ENCODE data around the gene GALNT14.

The GALNT14 gene

DNA sequence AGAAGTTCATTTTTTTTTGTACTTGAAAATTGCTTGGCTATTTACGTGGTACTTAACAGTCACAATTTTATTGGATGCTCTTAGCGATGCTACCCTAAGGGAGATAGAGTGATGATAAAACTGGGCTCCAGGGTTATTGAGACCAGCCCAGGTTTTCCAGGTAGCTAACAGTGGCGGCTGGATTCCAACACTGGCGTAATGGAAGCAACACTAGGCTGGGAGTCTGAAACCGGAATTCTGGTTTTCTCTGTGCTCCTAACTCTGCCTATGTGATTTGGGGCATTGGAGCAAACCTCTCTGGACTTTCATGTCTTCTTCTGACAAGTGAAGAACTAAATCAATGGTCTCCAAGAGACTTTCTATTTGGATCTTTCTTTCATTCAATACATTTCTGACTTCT, 9.4 kb upstream of the GALNT14 start:
- Mint-ChIP-seq H3K27ac (no peak overlapping the region), H3K4me3 (no peak overlapping the region), H3K27me3 (no peaks in the 10 kb centered on the region), H3K9me3 (no peaks in the 10 kb centered on the region), H3K36me3 (no peaks in the 10 kb centered on the region), H3K4me1 (no peaks in the 10 kb centered on the region)
- no peak for ATAC-seq (replicated peaks)
- no peak for DNase-seq

DNA sequence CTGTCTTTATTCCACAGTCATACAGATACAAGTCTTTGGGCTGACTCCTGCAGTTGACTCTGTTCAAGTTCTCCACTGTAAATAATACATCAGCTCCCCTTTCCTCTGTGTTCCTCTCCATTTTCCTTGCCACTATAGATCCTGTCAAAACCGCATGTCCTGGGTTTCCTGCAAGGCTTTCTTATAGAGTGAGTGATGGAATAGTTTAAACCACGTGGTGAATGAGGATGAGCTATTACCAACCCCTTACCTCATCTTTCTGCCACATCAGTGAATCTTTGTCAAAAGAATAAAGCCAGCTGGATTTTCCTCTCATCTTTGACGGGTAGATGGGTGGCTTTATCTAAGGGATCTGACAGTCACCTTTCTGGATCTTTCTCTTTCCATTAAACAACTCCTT, 3.9 kb upstream of the GALNT14 start:
- no peak for DNase-seq
- no peaks in the 10 kb centered on the region for H3K36me3 Mint-ChIP-seq
- peaks cover under 1 to 6% of the 10 kb centered on the region in 2 donors for H3K27me3 Mint-ChIP-seq
- H3K27ac Mint-ChIP-seq: no peak overlapping the region
- peaks cover 4 to 8% of the 10 kb centered on the region in 2 donors for H3K4me1 Mint-ChIP-seq
- no peak for ATAC-seq (replicated peaks)
- no peaks in the 10 kb centered on the region for H3K9me3 Mint-ChIP-seq
- H3K4me3 Mint-ChIP-seq: no peak overlapping the region

DNA sequence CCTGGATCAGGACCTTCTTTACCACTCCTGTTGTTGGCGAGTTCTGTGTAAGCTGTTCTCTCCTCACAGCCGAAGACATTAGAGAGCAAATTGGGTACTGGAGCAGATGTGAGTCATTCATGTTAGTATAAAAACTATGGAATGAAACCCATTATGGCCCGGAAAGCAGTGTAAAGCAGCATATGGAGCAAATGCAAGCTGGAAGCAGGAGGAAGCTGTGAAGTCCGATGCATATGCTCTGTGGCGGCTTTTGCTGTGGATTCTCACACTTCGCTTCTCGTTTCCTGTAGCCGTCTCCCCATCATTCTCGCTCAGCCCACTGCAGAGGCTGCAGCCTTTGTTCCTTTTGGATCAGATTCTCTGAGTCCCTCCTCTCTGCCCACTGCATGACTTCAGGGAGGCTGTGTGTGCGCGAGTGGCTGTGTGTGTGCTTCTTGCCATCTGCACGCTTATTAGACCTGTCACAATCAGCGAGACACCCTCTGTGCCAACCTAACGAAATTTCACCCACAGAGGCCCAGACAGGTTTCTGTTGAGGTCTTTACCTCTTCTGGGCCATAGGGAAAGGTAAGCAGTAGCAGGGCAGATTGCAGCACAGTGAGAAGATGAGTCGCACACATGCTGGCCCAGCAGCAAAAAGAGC, 3.3 kb upstream of the GALNT14 start:
- H3K9me3 Mint-ChIP-seq: no peaks in the 10 kb centered on the region
- peaks cover 6 to 11% of the 10 kb centered on the region in 2 donors for H3K27me3 Mint-ChIP-seq
- no peak for DNase-seq
- no peak overlapping the region for H3K27ac Mint-ChIP-seq
- H3K4me3 Mint-ChIP-seq: no peak overlapping the region
- ATAC-seq (replicated peaks): no peak
- H3K36me3 Mint-ChIP-seq: no peaks in the 10 kb centered on the region
- H3K4me1 Mint-ChIP-seq: peaks cover 8 to 14% of the 10 kb centered on the region in 2 donors

DNA sequence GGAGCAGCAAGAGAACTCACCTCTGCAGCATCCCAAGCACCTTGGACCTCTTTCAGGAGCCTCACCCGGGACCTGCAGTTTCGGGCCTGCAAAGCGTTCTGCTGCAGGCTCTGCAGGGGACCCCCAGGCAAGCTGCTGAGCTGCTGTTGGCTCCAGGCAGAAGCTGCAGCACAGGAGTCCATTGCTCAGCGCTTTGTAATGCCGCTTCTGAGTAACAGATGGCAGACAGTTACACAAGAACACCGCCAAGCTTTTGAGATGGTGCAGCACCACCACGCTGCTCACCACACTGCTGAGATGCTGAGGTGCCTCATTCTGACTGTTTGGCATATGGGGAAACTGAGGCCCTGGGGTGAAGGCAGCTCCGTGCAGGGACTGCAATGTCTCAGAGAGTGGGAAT, 1.9 kb upstream of the GALNT14 start:
- peaks cover 0 to 1% of the 10 kb centered on the region in 2 donors for H3K36me3 Mint-ChIP-seq
- DNase-seq: no peak
- H3K9me3 Mint-ChIP-seq: no peaks in the 10 kb centered on the region
- no peak for ATAC-seq (replicated peaks)
- H3K4me1 Mint-ChIP-seq: peaks cover 9 to 21% of the 10 kb centered on the region in 2 donors
- no peak overlapping the region for H3K27ac Mint-ChIP-seq
- no peak overlapping the region for H3K4me3 Mint-ChIP-seq
- H3K27me3 Mint-ChIP-seq: peaks cover 11 to 26% of the 10 kb centered on the region in 2 donors

DNA sequence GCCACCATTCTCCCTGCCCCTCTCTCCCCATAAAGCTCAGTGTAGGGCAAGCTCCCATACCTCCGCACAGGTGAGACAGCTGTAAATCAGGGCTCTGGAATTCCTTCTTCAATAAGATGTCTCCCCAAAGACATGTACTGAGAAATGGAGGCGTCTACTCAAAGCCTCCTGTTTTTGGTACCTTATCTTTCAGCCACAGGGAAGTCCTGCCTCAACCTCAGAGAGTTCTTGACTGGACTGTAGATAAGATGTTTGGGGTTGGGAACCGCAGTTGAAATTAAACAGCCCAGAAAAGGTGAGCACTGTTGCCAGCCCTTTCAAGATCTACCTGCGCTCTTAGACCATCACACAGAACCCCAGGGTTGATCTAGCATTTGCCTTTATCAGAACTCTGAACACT, 1.4 kb upstream of the GALNT14 start:
- Mint-ChIP-seq H3K4me3 (no peak overlapping the region), H3K36me3 (peaks cover 0 to 1% of the 10 kb centered on the region in 2 donors), H3K27ac (no peak overlapping the region), H3K4me1 (peaks cover 9 to 21% of the 10 kb centered on the region in 2 donors), H3K9me3 (no peaks in the 10 kb centered on the region), H3K27me3 (peaks cover 11 to 28% of the 10 kb centered on the region in 2 donors)
- DNase-seq: no peak
- no peak for ATAC-seq (replicated peaks)

DNA sequence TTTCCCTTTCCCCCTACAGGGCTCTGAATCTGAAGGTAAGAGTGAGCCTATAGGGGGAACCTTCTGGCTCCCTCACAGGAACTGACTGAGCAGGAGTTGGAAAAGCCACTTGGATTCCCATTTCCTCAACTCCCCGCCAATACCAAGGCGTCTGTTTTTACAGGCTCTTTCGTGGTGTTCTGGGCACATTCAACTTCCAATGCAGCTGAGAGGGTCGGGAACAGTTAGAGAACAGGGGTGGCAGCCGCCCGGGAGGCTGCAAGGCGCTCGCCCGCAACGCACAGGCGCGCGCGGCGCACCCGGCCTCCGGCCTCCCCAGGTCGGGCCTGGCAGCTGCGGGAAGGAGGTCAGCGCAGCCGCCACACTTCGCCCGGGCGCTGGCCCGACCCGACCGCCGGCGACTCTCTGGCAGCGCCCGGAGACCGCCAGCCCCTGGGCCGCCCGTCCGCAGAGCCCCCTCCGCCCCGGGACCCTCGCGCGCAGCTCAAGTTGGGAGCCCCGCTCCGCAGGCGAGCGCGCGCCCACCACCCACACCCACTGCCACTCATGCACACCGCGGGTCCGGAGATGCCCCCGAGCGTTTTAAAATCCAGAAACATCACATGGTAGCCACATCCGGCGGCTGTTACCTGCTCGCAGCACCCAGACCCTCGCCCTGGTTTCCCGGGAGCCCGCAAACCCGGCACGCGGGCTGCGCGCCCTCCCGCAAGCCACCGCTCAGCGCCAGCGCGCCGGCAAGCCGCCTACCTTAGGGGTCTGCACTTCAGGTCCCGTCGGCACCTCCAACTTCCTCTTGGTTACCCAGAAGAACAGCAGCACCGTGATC, 816 bp downstream of the GALNT14 start:
- Mint-ChIP-seq H3K36me3 (peaks cover 0 to 1% of the 10 kb centered on the region in 2 donors), H3K4me1 (peaks cover 9 to 21% of the 10 kb centered on the region in 2 donors), H3K27ac (peak overlapping the region; percentile 90), H3K4me3 (peak overlapping the region; percentile 84 to 94), H3K27me3 (peaks cover 11 to 34% of the 10 kb centered on the region in 2 donors), H3K9me3 (no peaks in the 10 kb centered on the region)
- DNase-seq (no peak), ATAC-seq (replicated peaks) (peak; percentile 32)

DNA sequence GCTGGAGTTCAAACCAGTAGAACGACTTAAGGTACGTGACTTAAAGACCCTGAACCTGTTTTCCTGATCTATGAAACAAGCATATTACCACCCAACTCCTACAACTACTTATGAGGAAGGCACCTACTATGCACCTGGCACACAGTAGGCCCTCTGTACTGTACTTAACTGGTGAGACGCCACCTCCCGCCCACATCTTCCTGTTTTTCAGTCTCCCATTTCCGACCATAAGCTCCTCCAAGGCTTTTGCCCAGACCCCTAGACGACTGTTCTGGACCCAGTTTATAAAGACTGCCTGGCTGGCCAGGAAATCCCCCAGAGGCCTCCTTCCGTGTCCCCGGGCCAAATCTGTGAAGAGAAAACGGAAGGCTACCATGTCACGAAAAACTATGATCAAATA, 1.5 kb downstream of the GALNT14 start:
- Mint-ChIP-seq H3K36me3 (peaks cover 0 to 1% of the 10 kb centered on the region in 2 donors), H3K27me3 (peaks cover 11 to 34% of the 10 kb centered on the region in 2 donors), H3K4me3 (peak overlapping the region; percentile 72 to 94), H3K4me1 (peaks cover 9 to 21% of the 10 kb centered on the region in 2 donors), H3K27ac (peak overlapping the region; percentile 3), H3K9me3 (no peaks in the 10 kb centered on the region)
- ATAC-seq (replicated peaks) (peak in 1 of 2 donors; percentile 24), DNase-seq (no peak)

DNA sequence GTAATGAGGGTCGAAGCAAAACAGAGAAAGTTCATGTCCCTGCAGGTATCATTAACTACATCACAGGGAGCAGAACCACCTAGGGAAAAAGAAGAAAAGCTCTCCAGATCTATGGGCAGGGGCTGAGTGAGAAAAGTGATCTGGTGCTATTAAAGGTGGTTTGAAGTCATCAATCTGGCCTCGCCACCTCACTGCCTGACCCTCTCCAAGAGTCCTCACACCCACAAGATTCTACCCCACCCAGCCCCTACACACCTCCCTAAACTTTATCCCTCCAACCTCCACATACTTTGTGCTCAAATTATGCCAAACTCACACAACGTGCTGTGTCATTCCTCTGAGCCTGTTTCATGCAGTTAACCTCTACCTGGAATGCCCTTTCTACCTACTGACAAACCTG, 2.2 kb downstream of the GALNT14 start:
- H3K27me3 Mint-ChIP-seq: peaks cover 11 to 34% of the 10 kb centered on the region in 2 donors
- H3K27ac Mint-ChIP-seq: no peak overlapping the region
- no peak for ATAC-seq (replicated peaks)
- H3K9me3 Mint-ChIP-seq: no peaks in the 10 kb centered on the region
- H3K4me1 Mint-ChIP-seq: peaks cover 9 to 27% of the 10 kb centered on the region in 2 donors
- H3K36me3 Mint-ChIP-seq: peaks cover 0 to 1% of the 10 kb centered on the region in 2 donors
- no peak overlapping the region for H3K4me3 Mint-ChIP-seq
- no peak for DNase-seq

DNA sequence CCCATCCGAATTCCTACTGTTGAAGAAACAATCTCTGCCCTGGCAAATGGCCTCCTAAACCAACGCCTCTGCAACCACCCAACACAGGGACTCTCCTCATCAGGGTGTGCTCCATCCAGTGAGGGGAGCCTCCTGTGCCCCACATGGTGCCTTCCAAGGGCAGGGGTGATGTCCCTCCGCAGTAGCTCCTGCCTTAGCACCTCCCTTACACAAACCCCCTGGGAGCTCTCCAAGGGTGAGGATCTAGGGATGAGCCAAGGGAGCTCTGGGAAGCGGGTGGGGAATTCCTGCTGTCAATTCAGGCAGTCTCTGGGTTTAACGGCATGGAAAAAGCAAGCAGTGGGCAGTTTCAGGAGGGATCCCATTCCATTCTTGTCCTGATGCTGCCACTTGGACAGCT, 3.8 kb downstream of the GALNT14 start:
- peaks cover 11 to 34% of the 10 kb centered on the region in 2 donors for H3K27me3 Mint-ChIP-seq
- DNase-seq (no peak), ATAC-seq (replicated peaks) (no peak)
- no peak overlapping the region for H3K27ac Mint-ChIP-seq
- peaks cover 9 to 28% of the 10 kb centered on the region in 2 donors for H3K4me1 Mint-ChIP-seq
- no peak overlapping the region for H3K4me3 Mint-ChIP-seq
- no peaks in the 10 kb centered on the region for H3K9me3 Mint-ChIP-seq
- H3K36me3 Mint-ChIP-seq: peaks cover 0 to 1% of the 10 kb centered on the region in 2 donors

DNA sequence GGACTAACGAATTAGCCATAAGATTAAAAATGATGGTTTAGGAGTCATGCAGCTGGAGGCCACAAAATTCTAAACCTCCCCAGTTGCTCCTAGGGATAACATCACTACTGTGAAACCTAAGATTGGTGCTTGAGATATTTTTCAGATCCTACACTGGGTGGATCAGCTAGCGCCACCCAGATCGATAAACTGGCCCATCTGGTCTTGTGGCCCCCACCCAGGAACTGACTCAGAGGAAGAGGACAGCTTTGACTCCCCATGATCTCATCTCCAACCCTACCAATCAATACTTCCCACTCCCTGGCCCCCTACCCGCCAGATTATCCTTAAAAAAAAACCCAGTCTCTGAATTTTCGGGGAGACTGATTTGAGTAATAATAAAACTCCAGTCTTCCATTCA, 5.5 kb downstream of the GALNT14 start:
- Mint-ChIP-seq H3K4me3 (no peak overlapping the region), H3K27ac (no peak overlapping the region), H3K9me3 (no peaks in the 10 kb centered on the region), H3K4me1 (peaks cover 8 to 25% of the 10 kb centered on the region in 2 donors), H3K27me3 (peaks cover 11 to 32% of the 10 kb centered on the region in 2 donors), H3K36me3 (peaks cover 0 to 1% of the 10 kb centered on the region in 2 donors)
- ATAC-seq (replicated peaks) (no peak), DNase-seq (no peak)

DNA sequence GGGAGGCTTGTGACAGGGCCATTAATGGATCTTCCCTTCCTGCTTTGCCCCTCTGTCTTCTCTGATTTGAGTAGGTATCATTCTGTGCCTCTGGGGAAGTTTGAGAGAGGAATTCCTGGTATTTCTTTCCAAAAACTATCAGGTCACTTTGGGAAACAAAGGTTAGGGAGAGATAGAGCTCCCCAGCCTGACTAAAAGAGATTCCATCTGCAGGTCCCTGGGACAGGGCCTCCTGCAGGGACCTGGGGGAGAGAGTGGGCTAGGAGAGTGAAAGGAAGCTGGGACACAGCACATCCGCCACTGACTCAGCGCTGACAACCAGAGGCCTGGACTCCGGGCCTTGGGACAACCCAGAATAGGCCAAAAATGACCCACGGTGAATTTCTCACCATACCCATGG, 6.4 kb downstream of the GALNT14 start:
- no peaks in the 10 kb centered on the region for H3K9me3 Mint-ChIP-seq
- DNase-seq (no peak), ATAC-seq (replicated peaks) (no peak)
- peaks cover 3 to 18% of the 10 kb centered on the region in 2 donors for H3K4me1 Mint-ChIP-seq
- peaks cover 8 to 26% of the 10 kb centered on the region in 2 donors for H3K27me3 Mint-ChIP-seq
- no peak overlapping the region for H3K27ac Mint-ChIP-seq
- H3K4me3 Mint-ChIP-seq: no peak overlapping the region
- peaks cover 0 to 1% of the 10 kb centered on the region in 2 donors for H3K36me3 Mint-ChIP-seq

DNA sequence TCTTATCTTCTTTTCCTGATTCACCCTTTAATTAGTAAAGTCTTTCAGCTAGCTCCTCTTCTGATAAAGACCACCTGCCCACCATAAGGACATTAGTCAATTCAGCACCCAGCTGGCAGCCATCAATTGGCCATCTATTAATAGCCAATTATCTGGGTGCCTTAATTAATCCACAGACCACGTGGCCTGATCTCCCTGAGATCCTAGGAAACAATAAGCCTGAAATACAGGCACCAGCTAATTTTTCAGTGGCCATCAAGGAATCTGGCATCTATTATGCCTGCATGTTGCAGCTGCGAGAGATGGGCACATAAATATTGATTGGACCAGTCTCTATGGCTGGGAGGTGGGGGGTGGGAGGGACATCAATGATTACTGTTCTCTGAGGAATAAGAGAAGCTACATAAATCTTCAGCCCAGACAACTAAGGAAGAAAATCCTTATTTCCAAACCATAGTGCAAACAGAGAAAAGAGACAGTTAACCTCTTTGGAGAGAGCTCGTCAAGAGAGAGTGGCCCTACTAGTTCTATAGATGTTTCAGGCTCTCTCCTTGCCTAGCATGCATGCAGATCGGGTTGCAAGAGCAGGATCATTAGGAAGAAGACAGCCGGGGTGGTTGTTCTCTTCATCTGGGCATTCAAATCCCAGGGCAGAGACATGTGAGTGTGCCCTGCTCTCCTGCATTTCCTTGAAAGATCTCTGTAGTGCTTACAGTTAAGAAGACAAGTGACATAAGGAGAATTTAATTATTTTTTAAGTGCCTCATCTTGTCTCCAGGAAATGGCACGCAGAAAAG, 8.7 kb downstream of the GALNT14 start:
- Mint-ChIP-seq H3K27me3 (peaks cover 0 to 6% of the 10 kb centered on the region in 2 donors), H3K36me3 (no peaks in the 10 kb centered on the region), H3K4me3 (no peak overlapping the region), H3K4me1 (peaks cover 0 to 7% of the 10 kb centered on the region in 2 donors), H3K9me3 (no peaks in the 10 kb centered on the region), H3K27ac (no peak overlapping the region)
- DNase-seq (no peak), ATAC-seq (replicated peaks) (no peak)

DNA sequence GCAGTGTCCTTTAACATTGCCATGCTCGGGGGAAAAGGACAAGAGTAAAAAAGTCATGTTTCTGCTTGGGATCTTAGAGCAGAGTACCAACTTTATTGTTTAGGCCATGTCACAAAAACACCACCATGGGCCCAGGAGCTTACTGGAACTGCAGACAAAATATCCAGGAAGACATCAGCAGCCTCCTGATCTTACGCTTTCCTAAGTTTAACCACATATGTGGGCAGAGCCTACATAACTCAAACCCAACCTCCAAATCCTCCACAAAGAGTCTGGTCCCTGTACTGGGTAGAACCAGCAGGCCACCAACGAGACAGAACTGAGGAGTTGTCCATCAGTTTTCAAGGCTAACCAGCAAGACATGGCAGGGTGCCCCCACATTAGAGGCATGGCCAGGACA, 10.3 kb downstream of the GALNT14 start:
- Mint-ChIP-seq H3K4me1 (peaks cover 0 to 7% of the 10 kb centered on the region in 2 donors), H3K9me3 (no peaks in the 10 kb centered on the region), H3K4me3 (no peak overlapping the region), H3K27ac (no peak overlapping the region), H3K27me3 (no peaks in the 10 kb centered on the region), H3K36me3 (no peaks in the 10 kb centered on the region)
- DNase-seq: no peak
- no peak for ATAC-seq (replicated peaks)

DNA sequence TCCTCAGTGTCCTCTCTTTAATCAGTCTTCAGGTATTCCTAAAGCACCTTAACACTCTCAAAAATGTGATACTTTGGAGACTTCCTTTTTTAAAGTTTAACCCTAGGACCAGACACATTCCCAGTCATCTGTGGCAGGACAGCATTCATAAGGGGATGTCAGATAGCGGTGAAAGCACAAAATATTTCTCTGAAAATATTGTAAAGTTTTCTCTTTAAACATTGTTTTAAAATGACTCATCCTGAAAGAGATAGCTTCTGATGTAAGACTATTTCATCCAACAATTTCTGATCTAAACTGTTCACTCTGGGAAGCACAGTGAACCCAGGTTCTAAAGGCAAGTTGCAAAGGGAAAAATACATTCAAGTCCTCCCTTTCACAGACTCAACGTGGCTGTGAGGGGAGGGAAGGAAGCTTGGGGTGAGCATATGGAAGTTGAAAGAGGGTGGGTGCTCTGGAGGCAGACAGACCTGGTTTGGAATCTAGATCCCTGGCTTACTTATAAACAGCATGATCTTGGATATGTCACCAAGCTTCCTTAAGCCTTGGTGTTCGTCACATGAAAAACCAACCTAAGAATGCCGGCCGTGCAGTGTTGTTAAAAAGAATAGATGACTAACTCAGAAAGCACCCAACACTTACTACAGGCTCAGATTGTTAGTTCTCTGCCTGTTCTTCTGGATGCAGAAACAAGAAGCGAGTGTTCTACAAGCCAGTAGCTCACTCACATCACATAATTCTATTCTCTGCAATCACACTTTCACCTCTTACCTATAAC, 12.1 kb downstream of the GALNT14 start:
- DNase-seq (no peak), ATAC-seq (replicated peaks) (no peak)
- no peak overlapping the region for H3K4me3 Mint-ChIP-seq
- no peaks in the 10 kb centered on the region for H3K9me3 Mint-ChIP-seq
- H3K36me3 Mint-ChIP-seq: no peaks in the 10 kb centered on the region
- H3K27me3 Mint-ChIP-seq: no peaks in the 10 kb centered on the region
- H3K27ac Mint-ChIP-seq: peak overlapping the region; percentile 25
- peaks cover 0 to 3% of the 10 kb centered on the region in 2 donors for H3K4me1 Mint-ChIP-seq

Data from stimulated activated naive B cell treated with anti-CD40 and anti-IgM and Interleukin-4, amounts not matched to agents 10 μg/mL and 1 μg/mL and 100 μg/mL, for 72 hours (primary cell).